ENCODE results near the gene ASB1.

The ASB1 gene

DNA sequence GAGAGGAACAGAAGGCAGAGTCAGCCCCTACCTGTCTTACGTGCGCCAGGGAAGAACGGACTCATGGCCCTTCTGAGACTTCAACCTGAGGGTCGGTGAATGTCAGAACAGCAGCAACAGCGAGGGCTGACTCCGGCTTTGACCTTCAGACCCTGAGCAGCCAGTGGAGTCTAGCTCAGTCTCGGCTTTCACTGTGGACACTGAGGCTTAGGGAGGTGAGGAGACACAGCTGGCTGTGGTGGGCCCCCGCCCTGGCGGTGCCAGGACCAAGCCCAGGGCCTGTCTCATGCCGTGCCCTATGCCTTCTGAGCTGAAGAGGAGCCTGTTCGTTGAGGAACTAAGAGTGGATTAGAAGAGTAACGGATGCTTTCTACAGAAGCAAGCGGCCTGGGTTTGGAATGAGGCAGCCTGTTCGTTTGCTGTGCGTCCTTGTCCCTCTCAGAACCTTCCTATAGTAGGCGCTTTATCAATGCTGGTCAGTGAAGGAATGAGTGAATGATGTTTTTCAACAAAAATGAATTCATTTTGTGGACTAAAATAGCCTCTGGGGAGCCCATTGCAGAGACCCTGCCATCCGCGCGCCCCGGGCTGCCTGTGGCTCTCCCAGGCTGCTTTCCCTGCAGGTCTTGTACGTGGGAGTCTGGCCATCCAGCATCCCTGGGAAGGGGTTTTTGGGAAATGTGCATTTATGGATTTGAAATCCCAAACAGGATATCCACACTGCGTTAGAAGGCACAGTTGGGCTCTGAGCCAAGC is 38.9 kb downstream of the ASB1 start:
- no peak for TF ChIP-seq CTCF (IDR thresholded peaks at IDR 0.05; ENCODE audit: low read depth, low read length)
- DNase-seq (ENCODE audit: extremely low read depth, low read depth), result no peak

DNA sequence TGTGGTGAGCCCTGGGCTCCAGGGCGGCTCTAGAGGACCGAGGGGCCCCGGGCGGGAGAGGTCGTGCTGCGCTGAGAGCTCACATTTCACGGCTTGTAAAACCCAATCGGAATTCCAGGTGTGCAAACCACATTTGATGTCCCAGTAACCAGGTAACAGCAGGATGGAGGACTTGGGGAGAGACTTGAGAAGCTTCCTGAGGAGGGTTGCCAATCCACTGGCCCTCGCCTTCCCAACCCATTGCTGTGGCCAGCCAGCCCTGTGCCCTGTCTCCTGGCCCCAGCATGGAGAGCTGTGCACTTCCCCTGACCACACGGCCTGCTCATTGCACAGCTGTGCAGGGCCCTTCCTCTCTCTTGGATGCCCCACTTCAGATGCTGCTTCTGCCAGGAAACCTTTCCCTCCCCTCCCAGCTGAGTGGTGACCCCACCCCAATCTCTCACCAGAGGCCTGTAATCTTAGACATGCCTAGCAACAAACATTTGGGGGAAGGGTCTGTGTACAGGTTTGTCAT is 39.6 kb downstream of the ASB1 start:
- TF ChIP-seq CTCF (IDR thresholded peaks at IDR 0.05; ENCODE audit: low read depth, low read length), result no peak
- DNase-seq (ENCODE audit: extremely low read depth, low read depth), result no peak

GRCh38 chr2:238467062-238467461 is 40.3 kb downstream of the ASB1 start:
- no peak for TF ChIP-seq CTCF (IDR thresholded peaks at IDR 0.05; ENCODE audit: low read depth, low read length)
- DNase-seq (ENCODE audit: extremely low read depth, low read depth), result no peak

GRCh38 chr2:238467792-238468191 is 41.1 kb downstream of the ASB1 start:
- DNase-seq (ENCODE audit: extremely low read depth, low read depth), result no peak
- TF ChIP-seq CTCF (IDR thresholded peaks at IDR 0.05; ENCODE audit: low read depth, low read length), result no peak

- DNase-seq (ENCODE audit: extremely low read depth, low read depth), result no peak
- TF ChIP-seq CTCF (IDR thresholded peaks at IDR 0.05; ENCODE audit: low read depth, low read length), result no peak
Measured at GRCh38 chr2:238469155-238469554, 42.4 kb downstream of the ASB1 start.

DNA sequence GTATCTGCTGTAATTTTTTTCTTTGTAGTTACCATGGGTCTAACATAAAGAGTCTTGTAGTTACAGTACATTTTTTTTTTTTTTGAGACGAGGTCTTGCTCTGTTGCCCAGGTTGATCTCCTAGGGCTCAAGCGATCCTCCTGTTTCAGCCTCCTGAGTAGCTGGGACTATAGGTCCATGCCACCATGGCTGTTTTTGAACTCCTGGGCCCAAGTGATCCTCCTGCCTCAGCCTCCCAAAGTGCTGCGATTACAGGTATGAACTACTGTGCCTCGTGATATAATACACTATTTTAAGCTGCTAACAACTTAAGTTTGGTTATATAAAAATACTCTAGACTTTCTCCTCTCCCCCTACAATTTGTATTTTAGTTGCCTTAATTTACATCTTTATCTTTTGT is 46.3 kb downstream of the ASB1 start:
- no peak for TF ChIP-seq CTCF (IDR thresholded peaks at IDR 0.05; ENCODE audit: low read depth, low read length)
- DNase-seq (ENCODE audit: extremely low read depth, low read depth), result no peak

DNA sequence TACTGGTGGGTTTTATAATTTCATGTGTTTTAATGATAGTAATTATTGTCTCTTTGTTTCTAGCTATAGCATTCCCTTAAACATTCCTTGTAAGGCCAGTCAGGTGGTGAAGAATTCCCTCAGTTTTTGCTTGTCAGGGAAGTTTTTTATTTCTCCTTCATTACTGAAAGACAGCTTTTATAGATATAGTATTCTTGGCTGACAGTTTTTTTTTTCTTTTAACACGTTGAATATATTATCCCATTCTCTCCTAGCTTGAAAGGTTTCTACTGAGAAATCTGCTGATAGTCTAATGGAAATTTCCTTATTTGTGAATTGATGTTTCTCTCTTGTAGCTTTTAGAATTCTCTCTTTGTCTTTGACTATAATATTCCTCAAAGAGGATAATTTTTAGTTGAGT is 46.8 kb downstream of the ASB1 start:
- TF ChIP-seq CTCF (IDR thresholded peaks at IDR 0.05; ENCODE audit: low read depth, low read length), result no peak
- no peak for DNase-seq (ENCODE audit: extremely low read depth, low read depth)
